Cardiac fibroblast (primary cell): Measurements from ENCODE around the gene FAM120B.

Experiments used
- DNase-seq, 2 donors: peaks; one replicate each; pipeline versions ENCODE4 v3.0.0 to v3.0.0-alpha.2; 2010; ENCODE audit warnings: low read depth in 2 of 2
- H3K4me3 ChIP-seq, 2 donors: replicated peaks in 1 of 2; 1 replicate in 1 of 2; 2 replicates in 1 of 2; pipeline ENCODE4 v1.5.1; 2011; ENCODE audit warnings: low read depth in 2 of 2, low read length in 2 of 2, mild to moderate bottlenecking in 2 of 2, moderate library complexity in 1 of 2
- CTCF ChIP-seq: IDR thresholded peaks from one replicate; pipeline ENCODE4 v1.5.1; 2011; ENCODE audit warnings: low read depth, mild to moderate bottlenecking, low read length, inconsistent platforms

Gene FAM120B

GRCh38 chr6:170456334-170456733, 149.8 kb downstream of the FAM120B start:
- no peak for DNase-seq
- no peak overlapping the region for H3K4me3 ChIP-seq
- no peak for TF ChIP-seq CTCF
